Caco-2 (cell line): ENCODE results near the gene NAV3. TPM values are rescaled to one million over a fixed set of nuclear protein-coding genes. Genes with fewer than 3 reads are reported as not detected.
A peak's percentile ranks its signal among the peaks of the same experiment; 100 is the strongest.

ENCODE experiments used
- BruUV-seq: library from RNA; stranded (reverse); fragments of 400-500 nt; replicated peaks from 2 replicates; lab custom pipeline; 2021; lab: Mats Ljungman, UMichigan
- CTCF ChIA-PET: fragments of 300-600 bp; sonication (Branson Sonifier 250); formaldehyde crosslinking; loops from one replicate; lab custom pipeline; 2022; ENCODE audit warnings: antibody characterized with exemption; lab: Charles Lee
- POLR2A ChIA-PET: fragments of 300-600 bp; sonication (Branson Sonifier 250); formaldehyde crosslinking; loops from one replicate; lab custom pipeline; 2022; ENCODE audit warnings: antibody characterized with exemption; lab: Charles Lee
- DNase-seq, 2 experiments: peaks; one replicate each; pipeline versions ENCODE4 v3.0.0 to v3.0.0-alpha.2; 2020 to 2022
- H3K27me3 ChIP-seq: replicated peaks from 2 replicates; pipeline ENCODE4 v1.6.0; 2011; ENCODE audit warnings: low read length; ENCODE audit not compliant: control insufficient read depth, insufficient read depth
- H3K36me3 ChIP-seq: 2 replicates; pipeline ENCODE4 v1.5.1; 2011; ENCODE audit warnings: low read length; ENCODE audit not compliant: control insufficient read depth, insufficient read depth
- H3K4me1 ChIP-seq: fragments of 250-450 bp; sonication (Bioruptor Pico); 2 replicates; pipeline ENCODE4 v1.5.1; 2020; ENCODE audit warnings: mild to moderate bottlenecking
- H3K4me3 ChIP-seq: 2 replicates; pipeline ENCODE4 v1.5.1; 2011; ENCODE audit warnings: low read depth, mild to moderate bottlenecking, control low read depth, low read length
- H3K9me3 ChIP-seq: fragments of 250-450 bp; sonication (Bioruptor Pico); 2 replicates; pipeline ENCODE4 v1.5.1; 2020; ENCODE audit warnings: mild to moderate bottlenecking, moderate library complexity
- H3K27ac Mint-ChIP-seq: one replicate; pipeline ENCODE4 v1.8.0; 2022; ENCODE audit warnings: mixed read lengths; ENCODE audit not compliant: unreplicated experiment
- H3K27me3 Mint-ChIP-seq: one replicate; pipeline ENCODE4 v1.8.0; 2022; ENCODE audit warnings: mixed read lengths; ENCODE audit not compliant: insufficient read depth, unreplicated experiment
- H3K36me3 Mint-ChIP-seq: one replicate; pipeline ENCODE4 v1.8.0; 2022; ENCODE audit warnings: mild to moderate bottlenecking, mixed read lengths; ENCODE audit not compliant: insufficient read depth, unreplicated experiment
- H3K4me1 Mint-ChIP-seq: one replicate; pipeline ENCODE4 v1.8.0; 2022; ENCODE audit warnings: low read depth, mixed read lengths; ENCODE audit not compliant: unreplicated experiment
- H3K4me3 Mint-ChIP-seq: one replicate; pipeline ENCODE4 v1.8.0; 2022; ENCODE audit warnings: mild to moderate bottlenecking, moderate library complexity, mixed read lengths; ENCODE audit not compliant: unreplicated experiment
- H3K9me3 Mint-ChIP-seq: one replicate; pipeline ENCODE4 v1.8.0; 2022; ENCODE audit warnings: mixed read lengths; ENCODE audit not compliant: unreplicated experiment
- CTCF ChIP-seq, 2 experiments: fragments of 200-600 bp in 1 of 2; IDR thresholded peaks; 1 replicate in 1 of 2; 2 replicates in 1 of 2; pipeline versions ENCODE4 v1.5.1 to v1.8.0; 2011 to 2022; ENCODE audit warnings: antibody characterized with exemption in 1 of 2, control low read depth in 1 of 2, inconsistent platforms in 1 of 2, low read depth in 1 of 2, low read length in 1 of 2, mild to moderate bottlenecking in 1 of 2, moderate library complexity in 1 of 2; ENCODE audit not compliant: insufficient read depth in 1 of 2, severe bottlenecking in 1 of 2, unreplicated experiment in 1 of 2
- intact Hi-C: fragments of 100-400 bp; cut with micrococcal nuclease; formaldehyde crosslinking; loops from one replicate; pipeline ENCODE4 v1.10.0; 2022; ENCODE audit not compliant: unreplicated experiment
- total RNA-seq: library from RNA; stranded (reverse); gene quantifications from 2 replicates; pipeline ENCODE4 v1.2.3, GENCODE V29; 2022

Gene NAV3
- total RNA-seq, 1 experiment from 2014 or later: 0.45 TPM

DNA sequence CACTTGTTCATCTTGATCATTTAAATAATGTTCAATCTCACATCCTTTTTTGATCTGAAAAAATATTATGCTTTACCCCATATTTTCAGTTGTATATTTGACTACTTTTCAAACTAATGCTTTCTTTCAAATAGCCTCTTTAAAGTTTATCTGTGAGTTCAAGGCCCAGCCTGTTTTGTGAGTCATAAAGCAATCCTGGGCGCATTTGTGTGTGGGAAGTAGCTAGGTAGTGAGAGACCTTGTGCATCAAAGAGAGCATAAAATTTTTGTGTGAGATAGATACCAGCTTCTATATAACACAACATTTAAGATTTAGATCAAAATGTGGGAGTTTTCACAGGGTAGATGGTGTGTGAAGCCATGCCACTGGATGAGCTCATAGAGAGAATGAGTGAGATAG lies 405.6 kb downstream of the NAV3 start:
- Mint-ChIP-seq H3K4me3 (no peak overlapping the region), H3K9me3 (no peaks in the 10 kb centered on the region), H3K4me1 (peaks cover 9% of the 10 kb centered on the region), H3K27me3 (no peaks in the 10 kb centered on the region), H3K36me3 (no peaks in the 10 kb centered on the region), H3K27ac (no peak overlapping the region)
- Histone ChIP-seq H3K4me1 (no peaks in the 10 kb centered on the region), H3K36me3 (no peaks in the 10 kb centered on the region), H3K27me3 (no peaks in the 10 kb centered on the region), H3K9me3 (no peaks in the 10 kb centered on the region), H3K4me3 (no peak overlapping the region)
- CTCF ChIA-PET: no interaction called here
- POLR2A ChIA-PET: no interaction called here
- TF ChIP-seq CTCF (IDR thresholded peaks at IDR 0.05; ENCODE audit: insufficient read depth in 1 of 2, low read depth in 1 of 2, low read length in 1 of 2, severe bottlenecking in 1 of 2, unreplicated experiment in 1 of 2): no peak
- BruUV-seq: no TSS peak
- intact Hi-C loops: no loop called here
- no peak for DNase-seq

- no TSS peak for BruUV-seq
- no peak for TF ChIP-seq CTCF (IDR thresholded peaks at IDR 0.05; ENCODE audit: insufficient read depth in 1 of 2, low read depth in 1 of 2, low read length in 1 of 2, severe bottlenecking in 1 of 2, unreplicated experiment in 1 of 2)
These were observed 408.9 kb downstream of the NAV3 start for GRCh38 chr12:78239544-78239943.

DNA sequence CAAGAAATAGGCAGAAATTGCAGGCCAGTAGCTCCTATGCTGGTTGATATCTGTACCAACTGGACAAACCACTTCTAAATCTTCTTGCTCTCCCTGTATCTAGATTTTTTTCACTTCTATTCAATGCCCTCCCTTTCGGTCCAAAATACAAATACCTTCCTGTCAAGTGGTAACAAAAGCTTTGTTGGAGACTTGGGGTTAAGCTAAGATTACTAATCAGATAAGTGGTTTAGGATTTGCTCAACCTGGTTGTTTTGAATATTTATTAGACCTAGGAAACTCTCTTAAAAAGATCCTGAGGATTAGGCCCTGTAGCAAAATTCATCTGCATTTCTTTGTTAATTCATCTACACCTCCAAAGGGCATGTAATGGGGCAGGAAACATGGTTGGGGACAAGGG lies 410.1 kb downstream of the NAV3 start:
- no peak overlapping the region for H3K4me3 Mint-ChIP-seq
- no peaks in the 10 kb centered on the region for H3K27me3 Mint-ChIP-seq
- Histone ChIP-seq H3K27me3 (no peaks in the 10 kb centered on the region), H3K4me3 (no peak overlapping the region), H3K9me3 (no peaks in the 10 kb centered on the region), H3K4me1 (no peaks in the 10 kb centered on the region), H3K36me3 (no peaks in the 10 kb centered on the region)
- H3K27ac Mint-ChIP-seq: no peak overlapping the region
- no peaks in the 10 kb centered on the region for H3K36me3 Mint-ChIP-seq
- DNase-seq: peak in 1 of 2 experiments; percentile 25
- peaks cover 9% of the 10 kb centered on the region for H3K4me1 Mint-ChIP-seq
- intact Hi-C loops: no loop called here
- H3K9me3 Mint-ChIP-seq: no peaks in the 10 kb centered on the region
- ChIA-PET CTCF (interaction anchor here (1.5 kb wide), 1 partner anchor 11 kb away, joined by 3 read pairs; no protein-coding TSS in a partner anchor), POLR2A (no interaction called here)
- BruUV-seq: no TSS peak
- no peak for TF ChIP-seq CTCF (IDR thresholded peaks at IDR 0.05; ENCODE audit: insufficient read depth in 1 of 2, low read depth in 1 of 2, low read length in 1 of 2, severe bottlenecking in 1 of 2, unreplicated experiment in 1 of 2)

More at GRCh38 chr12:78239544-78239943, 408.9 kb downstream of the NAV3 start:
- DNase-seq: no peak
- ChIA-PET CTCF (no interaction called here), POLR2A (no interaction called here)
- H3K4me1 Mint-ChIP-seq: peaks cover 9% of the 10 kb centered on the region
- no peak overlapping the region for H3K27ac Mint-ChIP-seq
- no peaks in the 10 kb centered on the region for H3K9me3 ChIP-seq
- H3K27me3 ChIP-seq: no peaks in the 10 kb centered on the region
- no peaks in the 10 kb centered on the region for H3K4me1 ChIP-seq
- H3K36me3 ChIP-seq: no peaks in the 10 kb centered on the region
- no peak overlapping the region for H3K4me3 Mint-ChIP-seq
- no peaks in the 10 kb centered on the region for H3K9me3 Mint-ChIP-seq
- H3K27me3 Mint-ChIP-seq: no peaks in the 10 kb centered on the region
- intact Hi-C loops: no loop called here
- no peaks in the 10 kb centered on the region for H3K36me3 Mint-ChIP-seq
- H3K4me3 ChIP-seq: no peak overlapping the region
